HG02840 (cell line): ENCODE data around the gene CPLX1.

Experiments used
- ATAC-seq: cut with Tn5 transposase; IDR thresholded peaks from one replicate; pipeline ENCODE4 v1.9.1; 2021; ENCODE audit warnings: mild to moderate bottlenecking, moderate library complexity, moderate number of reproducible peaks; ENCODE audit not compliant: unreplicated experiment, low FRiP score

Gene CPLX1

DNA sequence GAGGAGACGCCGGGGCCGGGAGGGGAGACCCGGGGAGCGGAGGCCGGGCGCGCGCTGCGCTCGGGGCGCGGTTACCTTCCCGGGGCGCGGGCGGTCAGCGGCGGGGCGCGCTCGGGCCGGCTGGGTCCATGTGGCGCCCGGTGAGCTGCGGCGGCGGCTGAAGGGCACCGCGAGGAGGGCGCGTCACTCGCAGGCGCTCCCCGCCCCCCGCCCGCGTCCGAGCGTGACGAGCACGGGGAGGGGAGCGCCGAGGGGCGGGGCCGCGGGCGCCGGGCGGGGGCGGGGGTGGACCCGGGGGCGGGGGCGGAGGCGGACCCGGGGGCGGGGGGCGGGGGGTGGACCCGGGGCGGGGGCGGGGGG is at the start of gene CPLX1:
Gene CPLX1 (minus strand): TSS at position 159 of the 360 bp plus-strand sequence. CDS start 1,607 bp downstream, outside the sequence.
- ATAC-seq, result no peak

DNA sequence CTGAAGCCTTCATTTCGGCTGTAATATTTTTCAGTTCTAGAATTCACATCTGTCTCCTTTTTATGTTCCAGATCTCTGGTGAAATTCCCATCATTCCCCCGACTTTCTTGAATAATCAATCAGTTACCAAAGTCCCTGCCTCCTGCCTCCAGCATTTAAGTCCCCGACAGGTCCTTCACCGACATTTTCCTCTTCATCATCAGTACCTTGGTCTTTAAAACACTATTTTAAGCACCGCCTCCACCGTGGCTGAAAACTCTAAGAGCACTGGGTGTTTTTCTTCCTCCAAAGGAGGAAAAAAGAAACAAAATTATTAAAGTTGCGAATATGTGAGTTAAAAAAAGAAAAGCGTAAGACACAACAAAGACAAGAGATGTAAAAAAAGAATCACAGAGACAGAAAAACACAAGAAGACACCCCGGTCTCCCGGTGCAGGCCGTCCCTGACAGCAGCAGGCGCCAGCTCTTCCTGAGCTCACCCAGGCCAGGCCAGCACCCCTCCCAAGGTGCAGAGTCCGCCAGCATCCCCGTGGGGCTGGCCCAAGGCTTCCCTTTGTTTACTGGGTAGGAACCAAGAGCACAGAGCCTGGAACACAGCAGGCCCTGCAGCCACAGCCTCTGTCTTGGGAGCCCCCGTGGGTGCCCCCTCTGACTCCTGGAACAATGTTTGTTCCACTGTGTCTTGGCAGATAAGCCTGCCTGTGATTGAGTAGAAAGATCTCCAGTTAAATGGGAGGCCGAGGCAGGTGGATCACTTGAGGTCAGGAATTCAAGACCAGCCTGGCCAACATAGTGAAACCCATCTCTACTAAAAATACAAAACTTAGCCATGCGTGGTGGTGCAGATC is 49.3 kb upstream of the CPLX1 start:
- no peak for ATAC-seq

- ATAC-seq, result no peak
Observed at GRCh38 chr4:874056-874455, 48.1 kb upstream of the CPLX1 start.

DNA sequence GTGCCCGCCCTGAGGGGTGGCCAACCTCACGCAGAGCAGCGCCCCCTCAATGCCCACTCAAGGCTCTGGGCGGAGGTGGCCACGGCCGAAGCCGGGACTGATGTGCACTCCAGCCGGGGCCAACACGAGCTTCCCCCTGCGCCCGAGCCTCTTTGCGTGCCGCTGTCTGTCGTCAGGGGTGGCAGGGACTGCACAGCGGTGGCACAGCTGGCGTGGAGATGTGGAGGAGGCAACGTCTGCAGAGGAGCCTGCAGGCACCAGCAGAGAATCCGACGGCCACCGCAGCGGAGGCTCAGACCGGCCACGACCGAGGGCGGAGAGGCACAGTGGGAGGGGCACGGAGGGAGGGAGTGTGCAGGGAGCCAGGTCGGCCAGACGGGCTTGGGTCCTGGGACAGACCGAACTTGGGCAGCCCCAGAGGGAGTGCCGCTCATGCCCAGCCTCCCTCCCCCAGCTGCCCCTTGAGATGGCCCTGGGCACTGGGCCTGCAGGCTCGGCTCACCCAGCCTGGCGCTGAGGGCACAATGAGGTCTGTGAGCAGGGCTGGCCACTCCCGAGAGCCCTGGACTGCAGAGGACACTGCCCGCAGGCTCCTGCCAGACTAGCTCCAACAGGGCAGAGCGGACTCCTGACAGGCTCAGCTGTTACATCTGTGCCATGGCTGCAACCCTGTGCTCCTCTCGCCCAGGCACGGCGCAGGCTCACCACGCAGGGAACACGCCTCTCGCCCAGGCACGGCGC is 46.5 kb upstream of the CPLX1 start:
- no peak for ATAC-seq

DNA sequence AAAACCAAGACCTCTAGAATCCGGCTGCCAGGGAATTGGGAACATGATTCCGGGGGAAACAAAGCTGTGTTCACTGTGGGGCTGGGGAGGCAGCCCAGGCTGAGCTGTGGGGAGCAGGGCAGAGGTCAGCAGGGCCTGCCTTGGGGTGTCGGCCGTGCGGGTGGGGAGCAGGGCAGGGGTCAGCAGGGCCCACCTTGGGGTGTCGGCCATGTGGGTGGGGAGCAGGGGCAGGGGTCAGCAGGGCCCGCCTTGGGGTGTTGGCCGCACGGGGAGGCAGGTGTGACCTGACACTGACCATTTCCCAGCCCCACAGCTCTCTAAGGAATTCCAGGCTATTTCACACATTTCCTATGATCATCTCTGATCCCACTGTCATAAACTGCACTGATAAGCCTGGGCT is 45.6 kb upstream of the CPLX1 start:
- no peak for ATAC-seq

DNA sequence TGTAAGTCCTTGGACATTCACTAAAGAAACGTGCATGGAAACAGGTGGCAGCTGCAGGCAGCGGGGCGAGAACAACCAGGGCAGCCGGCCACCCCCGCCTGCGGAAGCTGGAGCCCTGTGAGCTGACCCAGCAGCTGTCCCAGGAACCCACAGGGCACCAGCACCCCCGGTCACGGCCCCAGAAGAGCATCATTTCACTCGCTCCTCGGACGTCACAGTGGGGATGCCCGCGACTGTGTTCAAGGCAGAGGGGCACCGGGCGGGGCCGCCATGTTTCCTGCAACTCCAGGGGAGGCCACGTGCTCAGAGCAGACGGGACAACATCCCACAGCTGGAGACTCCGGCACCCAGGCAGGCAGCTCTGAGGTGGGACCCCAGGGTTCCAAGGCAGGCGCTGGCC is 45.0 kb upstream of the CPLX1 start:
- ATAC-seq, result no peak

GRCh38 chr4:869776-870175 is 43.8 kb upstream of the CPLX1 start:
- no peak for ATAC-seq

- no peak for ATAC-seq
Observed at GRCh38 chr4:868421-868820, 42.5 kb upstream of the CPLX1 start.

DNA sequence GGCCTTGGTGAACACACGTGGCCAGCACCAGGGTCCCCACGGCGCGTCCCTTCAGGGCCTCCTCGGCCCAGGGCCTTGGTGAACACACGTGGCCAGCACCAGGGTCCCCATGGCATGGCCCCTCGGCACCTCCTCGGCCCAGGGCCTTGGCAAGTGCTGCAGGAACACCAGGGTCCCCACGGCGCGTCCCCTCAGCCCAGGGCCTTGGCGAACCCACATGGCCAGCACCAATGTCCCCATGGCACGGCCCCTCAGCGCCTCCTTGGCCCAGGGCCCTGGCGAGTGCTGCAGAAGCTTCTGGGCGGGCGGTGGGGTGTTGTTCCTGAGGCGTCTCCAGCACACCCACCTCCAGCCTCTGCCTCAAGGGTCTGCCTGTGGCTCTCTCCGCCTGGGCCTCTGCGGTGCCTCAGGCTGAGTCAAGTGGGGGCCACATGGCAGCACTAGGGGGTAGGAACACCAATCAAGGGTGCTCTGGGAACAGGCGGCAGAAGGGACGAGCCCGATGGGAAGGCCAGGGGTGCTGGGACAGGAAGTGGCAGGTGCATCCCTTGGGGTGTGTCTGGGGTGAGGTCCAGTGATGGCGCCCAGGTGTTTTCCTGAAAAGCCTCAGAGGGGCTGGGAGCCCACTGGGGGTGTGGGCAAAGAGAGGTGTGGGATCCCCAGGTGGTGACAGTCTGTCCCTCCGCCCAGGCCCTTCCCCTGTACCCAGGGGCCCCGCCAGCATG is 41.8 kb upstream of the CPLX1 start:
- ATAC-seq, result no peak

- ATAC-seq, result no peak
Observed at GRCh38 chr4:866761-867390, 40.9 kb upstream of the CPLX1 start.

- ATAC-seq, result no peak
Observed at GRCh38 chr4:866068-866760, 40.3 kb upstream of the CPLX1 start.

DNA sequence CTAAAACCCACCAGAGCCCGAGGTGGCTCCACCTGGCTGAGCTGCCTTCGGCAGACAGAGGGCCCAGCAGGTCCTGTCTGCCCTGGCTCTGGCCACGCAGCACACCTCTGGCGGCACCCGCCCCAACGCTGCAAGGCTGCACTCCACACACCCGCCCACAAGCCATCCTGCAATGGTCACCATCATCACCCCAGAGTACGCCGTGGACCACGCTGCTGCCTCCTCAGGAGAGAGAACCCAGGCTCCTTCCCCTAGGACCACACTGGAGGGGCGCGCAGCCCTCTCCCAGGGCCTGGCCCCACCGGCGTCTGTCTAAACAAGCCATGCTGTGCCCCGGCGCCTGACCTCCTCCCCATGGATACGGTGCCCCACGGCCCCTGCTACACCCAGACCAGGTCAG is 39.6 kb upstream of the CPLX1 start:
- no peak for ATAC-seq

DNA sequence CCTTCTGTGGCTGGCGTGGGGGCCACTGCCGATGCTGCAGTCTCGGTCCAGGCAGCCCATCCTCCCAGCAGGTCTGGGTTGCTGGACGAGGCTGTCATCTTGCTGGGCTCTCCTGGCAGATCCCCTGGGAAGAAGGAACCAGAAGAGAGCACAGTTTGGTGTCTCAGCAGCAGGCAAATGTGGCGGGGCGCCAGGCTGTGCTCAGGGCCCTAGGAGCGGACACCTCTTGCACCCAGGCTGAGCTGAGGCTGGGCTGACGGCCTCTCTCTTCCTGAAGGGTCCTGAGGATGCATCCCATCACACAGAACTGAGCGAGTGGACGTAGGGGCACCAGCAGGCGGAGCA is 39.2 kb upstream of the CPLX1 start:
- ATAC-seq, result no peak

DNA sequence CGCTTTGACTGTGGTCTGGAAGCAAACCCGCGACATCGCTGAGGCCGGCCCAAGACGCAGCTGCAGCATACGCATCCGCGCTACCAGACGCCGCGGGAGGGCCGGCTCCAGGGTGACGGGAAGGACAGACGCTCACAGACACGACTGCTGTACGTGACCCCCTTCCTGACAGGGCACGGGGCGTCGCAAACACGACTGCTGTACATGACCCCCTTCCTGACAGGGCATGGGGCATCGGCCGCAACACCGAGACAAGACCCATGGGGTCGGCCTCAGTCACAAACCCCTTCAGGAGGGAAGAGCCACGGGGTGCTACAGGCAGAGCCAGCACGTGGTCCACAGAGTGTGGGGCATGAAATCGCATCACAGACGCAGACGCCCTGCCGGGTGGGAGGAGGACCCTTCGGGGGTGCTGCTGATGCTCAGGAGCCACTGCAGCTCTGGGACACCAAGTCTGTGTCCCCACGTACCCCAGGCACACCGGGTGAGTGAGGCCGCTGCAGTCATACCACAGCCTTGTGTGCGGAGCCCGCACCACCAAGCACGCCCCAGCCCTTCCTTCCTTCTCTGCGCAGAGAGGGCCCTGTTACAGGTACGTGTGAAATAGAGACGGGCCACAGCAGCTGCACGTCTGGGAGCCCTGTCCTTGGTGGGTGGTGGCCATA is 38.7 kb upstream of the CPLX1 start:
- no peak for ATAC-seq

- no peak for ATAC-seq
Observed at GRCh38 chr4:860561-860960, 34.6 kb upstream of the CPLX1 start.

DNA sequence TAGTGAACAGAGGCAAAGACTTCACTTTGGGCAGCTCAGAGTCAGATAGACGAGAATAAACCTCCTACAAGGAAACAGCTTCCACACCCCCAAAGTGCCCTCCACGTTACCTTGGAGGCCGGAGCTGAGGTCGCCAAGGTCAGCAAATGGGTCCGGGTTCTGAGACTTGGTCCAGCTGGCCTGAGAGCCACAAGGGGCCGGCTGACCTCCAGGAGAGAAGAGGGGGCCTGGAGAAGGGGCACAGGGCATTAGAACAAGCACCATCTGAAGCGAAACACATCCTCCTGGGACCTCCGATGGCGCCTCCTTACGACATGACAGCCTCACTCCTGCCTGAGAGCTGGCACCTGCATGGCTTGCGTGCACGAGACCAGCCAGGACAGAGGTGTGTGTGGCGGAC is 33.6 kb upstream of the CPLX1 start:
- ATAC-seq, result no peak

DNA sequence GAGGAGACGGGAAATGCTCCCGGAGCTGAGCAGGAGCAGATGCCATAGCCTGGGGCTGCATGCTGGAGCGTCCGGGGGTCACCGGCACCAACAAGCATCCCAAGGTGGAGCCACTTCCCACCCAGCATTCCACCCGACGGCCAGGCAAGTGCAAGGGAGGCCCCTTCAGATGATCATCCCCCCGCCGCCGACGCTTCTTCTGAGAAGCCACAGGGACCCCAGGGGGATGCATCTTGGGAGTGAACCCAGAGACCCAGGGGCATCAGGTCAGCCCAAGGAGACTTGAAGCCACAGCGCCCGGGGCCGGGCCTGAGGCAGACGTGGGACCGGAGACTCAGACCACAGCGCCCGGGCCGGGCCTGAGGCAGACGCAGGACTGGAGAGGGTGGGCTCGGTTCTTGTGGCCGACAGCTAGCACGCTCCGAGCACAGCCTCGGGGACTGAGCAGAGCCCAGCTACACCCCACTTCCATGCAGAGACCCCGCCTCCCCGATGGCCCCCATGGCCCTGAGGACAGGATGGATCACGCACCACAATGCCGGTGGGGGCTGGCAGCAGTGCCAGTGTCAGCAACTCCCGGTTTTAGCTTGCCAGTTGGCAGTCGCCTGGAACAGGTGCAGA is 33.0 kb upstream of the CPLX1 start:
- no peak for ATAC-seq

DNA sequence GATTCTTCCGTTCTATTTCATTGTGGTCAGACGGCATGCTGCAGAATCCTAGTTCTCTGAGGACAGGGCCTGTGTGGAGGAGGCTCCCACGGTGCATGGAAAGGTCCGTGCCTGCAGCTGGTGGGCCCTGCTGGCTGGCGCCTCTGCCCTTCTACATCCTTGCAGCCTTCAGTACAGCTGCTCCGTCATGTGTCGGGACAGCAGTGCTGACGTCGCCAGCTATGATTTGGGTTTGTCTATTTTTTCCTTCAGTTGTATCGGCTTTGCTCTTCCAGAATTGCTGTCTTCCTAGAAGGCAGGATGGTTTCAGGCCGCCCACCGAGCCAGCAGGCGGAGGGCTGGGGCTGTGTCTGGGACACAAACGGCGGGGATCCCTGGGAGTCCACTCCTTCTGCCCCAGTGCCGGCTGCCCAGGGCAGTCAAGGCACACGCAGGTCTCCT is 32.1 kb upstream of the CPLX1 start:
- ATAC-seq, result no peak

- ATAC-seq, result no peak
Observed at GRCh38 chr4:857461-857860, 31.5 kb upstream of the CPLX1 start.
